DND-41 (cell line): Measurements from ENCODE around the gene SAMD11.

ENCODE experiments used
- ATAC-seq: fragments of 200-7000 bp; cut with Tn5 transposase; 3 replicates; pipeline ENCODE4 v1.9.1; 2021; ENCODE audit warnings: low read depth; ENCODE audit not compliant: insufficient read depth
- DNase-seq: peaks from one replicate; pipeline ENCODE4 v3.0.0-alpha.2; 2020
- H2AFZ ChIP-seq: 2 replicates; pipeline ENCODE4 v1.6.0; 2012; ENCODE audit warnings: low read depth, low read length
- H3K27ac ChIP-seq: 2 replicates; pipeline ENCODE4 v1.5.1; 2012; ENCODE audit warnings: low read length, inconsistent platforms
- H3K27me3 ChIP-seq: fragments of 200-600 bp; sonication (generic); 2 replicates; pipeline ENCODE4 v1.6.0; 2012; ENCODE audit warnings: low read length, mild to moderate bottlenecking, inconsistent platforms; ENCODE audit not compliant: insufficient read depth, poor library complexity
- H3K36me3 ChIP-seq: 2 replicates; pipeline ENCODE4 v1.5.1; 2012; ENCODE audit warnings: low read length, inconsistent platforms; ENCODE audit not compliant: insufficient read depth
- H3K4me1 ChIP-seq: 2 replicates; pipeline ENCODE4 v1.5.1; 2012; ENCODE audit warnings: mild to moderate bottlenecking, low read length; ENCODE audit not compliant: insufficient read depth
- H3K4me2 ChIP-seq: 2 replicates; pipeline ENCODE4 v1.6.0; 2012; ENCODE audit warnings: mild to moderate bottlenecking, moderate library complexity, low read length, inconsistent platforms; ENCODE audit not compliant: insufficient read depth
- H3K4me3 ChIP-seq, 2 experiments: fragments of 200-600 bp in 1 of 2; shearing (Covaris generic) in 1 of 2; 2 replicates each; pipeline ENCODE4 v1.5.1; 2012 to 2016; ENCODE audit warnings: inconsistent platforms in 2 of 2, low read length in 2 of 2, mild to moderate bottlenecking in 2 of 2, low read depth in 1 of 2, moderate library complexity in 1 of 2
- H3K79me2 ChIP-seq: 2 replicates; pipeline ENCODE4 v1.6.0; 2012; ENCODE audit warnings: low read length, inconsistent platforms; ENCODE audit not compliant: insufficient read depth
- H3K9ac ChIP-seq: 2 replicates; pipeline ENCODE4 v1.6.0; 2012; ENCODE audit warnings: low read depth, mild to moderate bottlenecking, inconsistent platforms, low read length, moderate library complexity
- H3K9me3 ChIP-seq: 2 replicates; pipeline ENCODE4 v1.5.1; 2012; ENCODE audit warnings: low read length, moderate library complexity, mild to moderate bottlenecking, inconsistent platforms; ENCODE audit not compliant: insufficient read depth, severe bottlenecking
- H4K20me1 ChIP-seq: 2 replicates; pipeline ENCODE4 v1.6.0; 2012; ENCODE audit warnings: low read length; ENCODE audit not compliant: insufficient read depth
- CTCF ChIP-seq: IDR thresholded peaks from 2 replicates; pipeline ENCODE4 v1.5.1; 2012; ENCODE audit warnings: borderline replicate concordance, low read length, moderate library complexity, mild to moderate bottlenecking; ENCODE audit not compliant: poor library complexity, severe bottlenecking; ENCODE audit errors: extremely low read depth
- EZH2 ChIP-seq: IDR thresholded peaks from 3 replicates; pipeline ENCODE4 v1.6.1; 2012; ENCODE audit warnings: borderline replicate concordance, low read depth, mild to moderate bottlenecking, moderate library complexity, low read length, inconsistent platforms; ENCODE audit not compliant: severe bottlenecking

Gene SAMD11

DNA sequence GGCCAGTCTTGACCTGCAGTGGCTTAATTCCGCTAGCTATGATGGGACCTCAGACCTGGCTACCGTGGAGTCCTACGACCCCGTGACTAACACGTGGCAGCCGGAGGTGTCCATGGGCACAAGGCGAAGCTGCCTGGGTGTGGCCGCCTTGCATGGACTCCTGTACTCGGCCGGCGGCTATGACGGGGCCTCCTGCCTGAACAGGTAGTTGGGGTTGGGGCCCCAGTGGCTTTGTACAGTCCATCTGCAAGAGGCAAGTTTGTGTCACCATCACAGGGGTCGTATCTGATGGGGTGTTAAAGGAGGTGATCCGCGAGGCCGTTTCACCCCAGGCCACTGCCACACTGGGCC is 39.6 kb downstream of the SAMD11 start:
- Histone ChIP-seq H3K4me1 (peaks cover 37% of the 10 kb centered on the region), H3K4me3 (no peak overlapping the region), H3K36me3 (peaks cover 29% of the 10 kb centered on the region), H3K9ac (no peak overlapping the region), H2AFZ (no peak overlapping the region), H3K27me3 (peaks cover 5% of the 10 kb centered on the region), H3K79me2 (peaks cover 8% of the 10 kb centered on the region), H3K9me3 (no peaks in the 10 kb centered on the region), H4K20me1 (peaks cover 29% of the 10 kb centered on the region), H3K4me2 (no peak overlapping the region), H3K27ac (no peak overlapping the region)
- ATAC-seq (no peak), DNase-seq (no peak)
- no peak for TF ChIP-seq CTCF
- TF ChIP-seq EZH2 = no peak

DNA sequence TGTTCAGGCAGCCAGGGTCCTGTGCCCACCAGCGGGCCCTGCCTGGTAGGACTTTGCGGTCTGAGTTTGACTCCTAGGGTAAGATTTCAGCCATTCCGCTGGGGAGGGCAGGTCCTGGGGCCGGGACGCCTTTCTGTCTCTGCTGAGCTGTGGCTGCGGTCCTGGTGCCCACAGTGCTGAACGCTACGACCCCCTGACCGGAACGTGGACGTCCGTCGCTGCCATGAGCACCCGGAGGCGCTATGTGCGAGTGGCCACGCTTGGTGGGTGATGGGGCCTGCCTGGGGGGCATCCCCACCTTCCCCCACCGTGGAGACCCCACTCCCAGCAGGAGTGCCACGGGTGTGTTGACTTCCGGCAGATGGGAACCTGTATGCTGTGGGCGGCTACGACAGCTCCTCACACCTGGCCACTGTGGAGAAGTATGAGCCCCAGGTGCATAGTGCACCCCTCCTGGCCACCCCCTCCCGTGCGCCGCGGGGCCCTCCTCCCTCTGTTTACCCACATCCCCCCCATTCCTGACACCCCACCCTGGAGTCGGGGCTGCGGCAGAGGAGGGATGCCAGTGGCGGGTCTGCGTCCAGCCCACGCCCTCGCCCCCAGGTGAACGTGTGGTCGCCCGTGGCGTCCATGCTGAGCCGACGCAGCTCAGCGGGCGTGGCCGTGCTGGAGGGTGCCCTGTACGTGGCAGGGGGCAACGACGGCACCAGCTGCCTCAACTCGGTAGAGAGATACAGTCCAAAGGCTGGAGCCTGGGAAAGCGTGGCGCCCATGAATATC is 40.2 kb downstream of the SAMD11 start:
- H4K20me1 ChIP-seq = peaks cover 26% of the 10 kb centered on the region

GRCh38 chr1:964691-965525 is 41.2 kb downstream of the SAMD11 start:
- Histone ChIP-seq H3K9ac (no peak overlapping the region), H3K27me3 (peaks cover 5% of the 10 kb centered on the region), H3K4me3 (no peak overlapping the region), H3K79me2 (no peaks in the 10 kb centered on the region; the same call in 1 of the 2 replicates), H3K4me2 (no peak overlapping the region), H2AFZ (no peak overlapping the region), H3K4me1 (peaks cover 27% of the 10 kb centered on the region), H3K36me3 (peaks cover 29% of the 10 kb centered on the region), H3K9me3 (no peaks in the 10 kb centered on the region), H4K20me1 (peaks cover 26% of the 10 kb centered on the region), H3K27ac (no peak overlapping the region)
- TF ChIP-seq CTCF (no peak), EZH2 (no peak)
- DNase-seq (no peak), ATAC-seq (no peak)

More for the DNA sequence above, 40.2 kb downstream of the SAMD11 start:
- Histone ChIP-seq H3K79me2 (peaks cover under 1% of the 10 kb centered on the region), H3K4me1 (peaks cover 34% of the 10 kb centered on the region), H3K27ac (no peak overlapping the region), H2AFZ (no peak overlapping the region), H3K4me3 (no peak overlapping the region), H3K4me2 (no peak overlapping the region), H3K9me3 (no peaks in the 10 kb centered on the region), H3K9ac (no peak overlapping the region), H3K36me3 (peaks cover 29% of the 10 kb centered on the region), H3K27me3 (peaks cover 5% of the 10 kb centered on the region)
- ATAC-seq = no peak
- no peak for TF ChIP-seq CTCF
- TF ChIP-seq EZH2 = no peak
- no peak for DNase-seq
